Stimulated activated CD4-positive, alpha-beta T cell treated with anti-CD3 and anti-CD28 coated beads, Interleukin-1b, Interleukin-23, amount 100 ng/mL, for 1 hour (primary cell): Measurements from ENCODE around the gene ANO10.
"Not testable (repeated sequence)": the region's sequence is repeated elsewhere in the genome, so short reads cannot be mapped to it uniquely, and the experiment has no call there.

Experiments used
- DNase-seq, 2 donors: peaks; one replicate each; pipeline ENCODE4 v3.0.0-alpha.2; 2020; ENCODE audit warnings: low read depth in 2 of 2

The ANO10 gene

GRCh38 chr3:43521941-43522340 lies 99.9 kb downstream of the ANO10 start:
- DNase-seq = no peak

GRCh38 chr3:43518515-43518914 lies 103.3 kb downstream of the ANO10 start:
- DNase-seq = not testable (repeated sequence)

GRCh38 chr3:43515970-43516635 lies 105.7 kb downstream of the ANO10 start:
- DNase-seq = no peak

- DNase-seq = no peak
These were observed 106.4 kb downstream of the ANO10 start for GRCh38 chr3:43515208-43515917.

GRCh38 chr3:43512754-43513404 lies 108.9 kb downstream of the ANO10 start:
- no peak for DNase-seq

GRCh38 chr3:43506644-43507043 lies 115.2 kb downstream of the ANO10 start:
- no peak for DNase-seq

- DNase-seq = no peak
These were observed 116.5 kb downstream of the ANO10 start for GRCh38 chr3:43505351-43505750.

- DNase-seq = no peak
These were observed 118.6 kb downstream of the ANO10 start for GRCh38 chr3:43503067-43503728.

- DNase-seq = no peak
These were observed 122.6 kb downstream of the ANO10 start for GRCh38 chr3:43499256-43499655.

GRCh38 chr3:43497905-43498365 lies 123.9 kb downstream of the ANO10 start:
- DNase-seq = no peak

GRCh38 chr3:43497422-43497821 lies 124.4 kb downstream of the ANO10 start:
- no peak for DNase-seq

GRCh38 chr3:43496740-43497375 lies 125.0 kb downstream of the ANO10 start:
- no peak for DNase-seq

GRCh38 chr3:43492932-43493331 lies 128.9 kb downstream of the ANO10 start:
- not testable (repeated sequence) for DNase-seq

- not testable (repeated sequence) for DNase-seq
These were observed 130.0 kb downstream of the ANO10 start for GRCh38 chr3:43491807-43492206.

GRCh38 chr3:43490640-43491185 lies 131.1 kb downstream of the ANO10 start:
- DNase-seq = no peak

- DNase-seq = no peak
These were observed 131.9 kb downstream of the ANO10 start for GRCh38 chr3:43489930-43490329.

- no peak for DNase-seq
These were observed 135.9 kb downstream of the ANO10 start for GRCh38 chr3:43485931-43486330.

- DNase-seq = no peak
These were observed 136.8 kb downstream of the ANO10 start for GRCh38 chr3:43484926-43485488.

GRCh38 chr3:43481375-43481774 lies 140.4 kb downstream of the ANO10 start:
- no peak for DNase-seq

GRCh38 chr3:43478839-43479238 lies 143.0 kb downstream of the ANO10 start:
- DNase-seq = not testable (repeated sequence)

GRCh38 chr3:43478118-43478785 lies 143.6 kb downstream of the ANO10 start:
- DNase-seq = no peak
